ENCODE data around the gene PON2. TPM values are rescaled to one million over a fixed set of nuclear protein-coding genes. Genes with fewer than 3 reads are reported as not detected.

PON2 gene
- total RNA-seq, 2 experiments from 2014 or later = not detected

GRCh38 chr7:95478272-95479037 is 43.6 kb upstream of the PON2 start:
- Histone ChIP-seq H3K4me1 (ENCODE audit: insufficient read depth, low read length, poor library complexity, severe bottlenecking) (no peaks in the 10 kb centered on the region), H3K79me2 (ENCODE audit: insufficient read depth, low read depth, low read length) (no peaks in the 10 kb centered on the region), H2AFZ (ENCODE audit: low read length) (peak overlapping the region; percentile 54; the same call in 1 of the 2 replicates), H3K4me2 (ENCODE audit: low read length) (no peak overlapping the region), H3K27ac (ENCODE audit: low read depth, low read length, poor library complexity, severe bottlenecking) (no peak overlapping the region), H3K36me3 (ENCODE audit: insufficient read depth, low read length) (no peaks in the 10 kb centered on the region; the same call in 1 of the 2 replicates), H3K9me2 (ENCODE audit: insufficient read depth, low read length) (no peaks in the 10 kb centered on the region), H4K20me1 (ENCODE audit: insufficient read depth, low read length) (no peaks in the 10 kb centered on the region), H3K4me3 (ENCODE audit: low read depth, low read length, poor library complexity, severe bottlenecking) (no peak overlapping the region), H3K9me3 (ENCODE audit: low read length) (no peaks in the 10 kb centered on the region)
- ChIA-PET POLR2A (interaction anchor here (0.7 kb wide), 1 partner anchor 171 kb away, joined by 3 read pairs; no protein-coding TSS in a partner anchor), CTCF (ENCODE audit: unreplicated experiment) (no interaction called here)
- intact Hi-C loops (cut with micrococcal nuclease; ENCODE audit: unreplicated experiment) = no loop called here
- DNase-seq (ENCODE audit: low spot score) = no peak
- BruUV-seq (replicated peaks) = no TSS peak
- peak; percentile 30; the same call in 1 of the 2 replicates for TF ChIP-seq CTCF (conservative IDR thresholded peaks at IDR 0.05; ENCODE audit: low read length)
- TF ChIP-seq EZH2phosphoT487 (IDR thresholded peaks at IDR 0.05; ENCODE audit: borderline replicate concordance, low read depth, low read length) = no peak

GRCh38 chr7:95476904-95477594 is 42.2 kb upstream of the PON2 start:
- H3K79me2 ChIP-seq (ENCODE audit: insufficient read depth, low read depth, low read length) = no peaks in the 10 kb centered on the region
- DNase-seq (ENCODE audit: low spot score) = peak; percentile 77
- TF ChIP-seq EZH2phosphoT487 (IDR thresholded peaks at IDR 0.05; ENCODE audit: borderline replicate concordance, low read depth, low read length) = no peak
- TF ChIP-seq CTCF (conservative IDR thresholded peaks at IDR 0.05; ENCODE audit: low read length) = peak; percentile 94
- peak overlapping the region; percentile 6; the same call in 1 of the 2 replicates for H3K4me2 ChIP-seq (ENCODE audit: low read length)
- BruUV-seq (replicated peaks) = no TSS peak
- no peak overlapping the region for H3K27ac ChIP-seq (ENCODE audit: low read depth, low read length, poor library complexity, severe bottlenecking)
- peak overlapping the region; percentile 98 for H2AFZ ChIP-seq (ENCODE audit: low read length)
- intact Hi-C loops (cut with micrococcal nuclease; ENCODE audit: unreplicated experiment) = loop anchor here (2.0 kb wide), 1 partner anchor 1028 kb away; no protein-coding TSS in a partner anchor
- H4K20me1 ChIP-seq (ENCODE audit: insufficient read depth, low read length) = no peaks in the 10 kb centered on the region
- peaks cover 7% of the 10 kb centered on the region for H3K4me1 ChIP-seq (ENCODE audit: insufficient read depth, low read length, poor library complexity, severe bottlenecking)
- H3K4me3 ChIP-seq (ENCODE audit: low read depth, low read length, poor library complexity, severe bottlenecking) = no peak overlapping the region
- no peaks in the 10 kb centered on the region for H3K9me2 ChIP-seq (ENCODE audit: insufficient read depth, low read length)
- ChIA-PET POLR2A (interaction anchor here (0.6 to 0.7 kb wide), 3 partner anchors 175 to 802 kb away, joined by 3 to 4 read pairs (median 4); no protein-coding TSS in a partner anchor), CTCF (ENCODE audit: unreplicated experiment) (interaction anchor here (0.6 to 1.0 kb wide), 2 partner anchors 997 to 1028 kb away, joined by 3 to 4 read pairs; no protein-coding TSS in a partner anchor)
- H3K36me3 ChIP-seq (ENCODE audit: insufficient read depth, low read length) = no peaks in the 10 kb centered on the region; the same call in 1 of the 2 replicates
- H3K9me3 ChIP-seq (ENCODE audit: low read length) = no peaks in the 10 kb centered on the region
